NCI-H187 (cell line): Measurements from ENCODE around the gene KIAA0232.

Experiments
- DNase-seq, 2 experiments: peaks; one replicate each; lab custom pipeline; 2025; lab: John Stamatoyannopoulos, UW

Gene KIAA0232, protein sequence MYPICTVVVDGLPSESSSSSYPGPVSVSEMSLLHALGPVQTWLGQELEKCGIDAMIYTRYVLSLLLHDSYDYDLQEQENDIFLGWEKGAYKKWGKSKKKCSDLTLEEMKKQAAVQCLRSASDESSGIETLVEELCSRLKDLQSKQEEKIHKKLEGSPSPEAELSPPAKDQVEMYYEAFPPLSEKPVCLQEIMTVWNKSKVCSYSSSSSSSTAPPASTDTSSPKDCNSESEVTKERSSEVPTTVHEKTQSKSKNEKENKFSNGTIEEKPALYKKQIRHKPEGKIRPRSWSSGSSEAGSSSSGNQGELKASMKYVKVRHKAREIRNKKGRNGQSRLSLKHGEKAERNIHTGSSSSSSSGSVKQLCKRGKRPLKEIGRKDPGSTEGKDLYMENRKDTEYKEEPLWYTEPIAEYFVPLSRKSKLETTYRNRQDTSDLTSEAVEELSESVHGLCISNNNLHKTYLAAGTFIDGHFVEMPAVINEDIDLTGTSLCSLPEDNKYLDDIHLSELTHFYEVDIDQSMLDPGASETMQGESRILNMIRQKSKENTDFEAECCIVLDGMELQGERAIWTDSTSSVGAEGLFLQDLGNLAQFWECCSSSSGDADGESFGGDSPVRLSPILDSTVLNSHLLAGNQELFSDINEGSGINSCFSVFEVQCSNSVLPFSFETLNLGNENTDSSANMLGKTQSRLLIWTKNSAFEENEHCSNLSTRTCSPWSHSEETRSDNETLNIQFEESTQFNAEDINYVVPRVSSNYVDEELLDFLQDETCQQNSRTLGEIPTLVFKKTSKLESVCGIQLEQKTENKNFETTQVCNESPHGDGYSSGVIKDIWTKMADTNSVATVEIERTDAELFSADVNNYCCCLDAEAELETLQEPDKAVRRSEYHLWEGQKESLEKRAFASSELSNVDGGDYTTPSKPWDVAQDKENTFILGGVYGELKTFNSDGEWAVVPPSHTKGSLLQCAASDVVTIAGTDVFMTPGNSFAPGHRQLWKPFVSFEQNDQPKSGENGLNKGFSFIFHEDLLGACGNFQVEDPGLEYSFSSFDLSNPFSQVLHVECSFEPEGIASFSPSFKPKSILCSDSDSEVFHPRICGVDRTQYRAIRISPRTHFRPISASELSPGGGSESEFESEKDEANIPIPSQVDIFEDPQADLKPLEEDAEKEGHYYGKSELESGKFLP (N-terminal part only)

DNA sequence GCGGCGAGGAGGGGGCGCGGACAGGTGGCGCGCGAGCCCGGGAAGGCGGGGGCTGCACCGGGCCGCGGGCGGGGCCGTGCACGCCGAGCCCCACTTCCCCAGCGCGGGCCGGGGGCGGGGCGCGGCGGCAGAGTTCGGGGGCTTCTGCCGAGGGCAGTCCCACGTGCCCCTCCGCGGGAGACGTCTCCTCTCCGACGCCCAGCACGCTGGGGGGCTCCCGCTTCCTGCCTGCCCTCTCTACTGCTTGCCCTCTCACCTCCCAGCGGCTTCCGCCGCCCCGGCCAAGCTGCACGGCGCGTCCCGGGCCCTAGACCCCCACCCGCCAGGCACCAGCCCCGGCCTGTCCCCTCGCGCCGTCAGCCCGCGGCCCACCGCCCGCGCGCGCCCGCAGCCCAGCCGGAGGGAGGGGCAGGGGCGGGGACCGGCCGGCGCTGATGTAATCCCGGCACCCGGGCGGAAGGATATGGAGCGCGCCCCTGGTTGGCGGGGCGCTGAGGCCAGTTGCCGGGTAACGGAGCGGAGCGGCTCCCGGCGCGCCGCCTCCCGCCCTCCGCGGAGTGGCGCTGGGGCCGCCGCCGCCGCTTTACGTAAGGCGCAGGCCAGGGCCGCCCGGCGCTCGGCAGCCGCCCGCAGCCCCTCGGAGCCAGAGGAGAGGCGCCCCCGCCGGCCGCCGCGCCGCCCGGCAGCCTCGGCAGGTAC, at the start of gene KIAA0232:
TSS of gene KIAA0232 (plus strand) at position 581 of the 699 bp plus-strand sequence. CDS start 41,727 bp downstream, outside the sequence.
- DNase-seq, result peak; percentile 76 to 83

DNA sequence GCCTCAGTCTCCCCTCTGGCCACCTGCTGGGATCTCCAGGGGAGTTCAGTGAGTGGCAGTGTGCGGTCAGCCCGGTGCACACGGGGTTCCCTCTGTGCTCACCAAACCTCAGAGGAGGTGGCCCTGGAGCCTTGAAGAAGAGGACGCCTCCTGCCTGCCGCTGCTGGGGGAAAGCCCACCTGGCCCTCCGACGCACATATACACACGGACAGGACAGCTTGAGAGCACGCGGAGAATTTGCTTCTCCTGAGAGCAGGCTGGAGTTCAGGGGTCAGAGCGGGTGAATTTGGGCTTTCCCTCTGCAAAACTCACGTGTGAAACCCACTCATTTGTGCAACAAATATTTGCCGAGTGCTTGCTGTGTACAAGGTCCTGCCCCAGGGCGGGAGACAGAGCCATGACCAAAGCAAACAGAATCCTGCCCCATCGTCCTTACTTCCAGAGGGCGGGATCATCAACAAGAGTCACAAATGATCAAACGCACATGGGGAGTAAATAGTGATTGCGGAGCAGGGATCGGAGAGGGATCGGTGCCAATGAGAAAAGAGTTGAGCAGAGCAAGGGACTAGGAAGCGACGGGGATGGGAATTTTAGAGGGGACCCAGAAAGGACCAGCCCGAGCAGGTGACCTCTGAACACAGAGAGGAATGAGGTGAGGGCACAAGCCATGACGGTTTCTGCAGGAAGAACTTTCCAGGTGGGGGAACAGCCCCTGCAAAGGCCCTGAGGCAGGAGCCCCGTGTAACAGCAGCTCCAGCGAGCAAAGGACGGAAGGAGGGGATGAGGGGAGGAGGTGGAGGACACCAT, 49.0 kb upstream of the KIAA0232 start:
- DNase-seq, result no peak

DNA sequence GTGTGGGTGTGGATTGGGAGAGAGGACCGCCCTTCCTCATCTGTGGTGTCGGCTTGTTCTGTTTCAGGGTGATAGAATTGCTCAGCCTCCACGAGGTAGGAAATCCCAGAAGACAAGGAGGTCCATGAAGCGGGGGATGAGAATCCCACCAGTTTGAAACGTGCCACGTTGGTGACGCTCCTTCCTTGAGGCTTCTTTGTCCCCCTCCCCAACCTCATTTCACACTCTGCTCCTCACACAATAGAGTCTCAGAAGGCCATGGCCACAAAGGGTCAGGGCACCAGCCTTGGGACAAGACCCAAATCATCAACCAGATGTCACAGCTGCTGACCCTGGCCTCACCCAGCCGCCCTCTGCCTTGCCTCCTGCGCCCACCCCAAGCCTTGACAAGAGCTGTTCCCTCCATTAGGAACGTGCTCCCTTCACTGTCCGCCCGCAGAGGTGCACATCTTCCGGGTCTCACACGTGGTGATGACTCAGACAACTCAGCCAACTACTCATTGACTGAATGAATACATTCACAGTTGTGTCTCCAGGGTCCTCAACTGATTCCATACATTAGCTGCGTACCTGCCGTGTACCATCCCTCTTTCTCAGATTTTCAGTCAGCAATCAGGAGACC, 48.3 kb upstream of the KIAA0232 start:
- no peak for DNase-seq

DNA sequence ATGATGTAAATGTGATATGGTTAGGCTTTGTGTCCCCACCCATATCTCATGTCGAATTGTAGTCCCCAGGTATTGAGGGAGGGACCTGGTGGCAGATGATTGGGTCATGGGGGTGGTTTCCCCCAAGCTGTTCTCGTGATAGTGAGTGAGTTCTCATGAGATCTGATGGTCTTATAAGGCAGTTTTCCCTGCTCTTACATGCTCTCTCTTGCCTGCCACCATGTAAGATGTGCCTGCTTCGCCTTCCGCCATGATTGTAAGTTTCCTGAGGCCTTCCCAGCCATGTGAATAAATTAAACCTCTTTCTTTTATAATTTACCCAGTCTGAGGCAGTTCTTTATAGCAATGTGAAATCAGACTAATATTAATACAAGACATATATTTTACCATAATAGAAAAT, 42.6 kb upstream of the KIAA0232 start:
- DNase-seq, result no peak

DNA sequence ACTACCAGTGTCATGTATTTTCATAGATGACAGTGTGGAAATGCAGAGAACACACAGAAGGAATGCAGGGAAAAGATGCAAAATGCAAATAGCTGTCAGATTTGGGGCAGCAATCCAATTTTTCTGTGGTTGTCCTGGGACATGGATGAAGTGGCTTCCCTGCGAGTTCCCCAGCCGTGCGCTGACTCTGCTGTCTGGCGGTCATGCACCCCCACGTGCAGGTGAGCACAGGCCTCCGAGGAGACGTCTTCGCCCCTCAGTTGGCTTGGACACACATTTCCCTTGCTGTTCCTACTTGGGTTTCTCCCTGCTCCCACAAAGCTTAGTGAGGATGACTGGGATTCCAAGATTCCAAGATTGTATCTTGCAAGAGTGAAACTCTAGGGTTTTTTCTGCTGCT, 42.2 kb upstream of the KIAA0232 start:
- no peak for DNase-seq

DNA sequence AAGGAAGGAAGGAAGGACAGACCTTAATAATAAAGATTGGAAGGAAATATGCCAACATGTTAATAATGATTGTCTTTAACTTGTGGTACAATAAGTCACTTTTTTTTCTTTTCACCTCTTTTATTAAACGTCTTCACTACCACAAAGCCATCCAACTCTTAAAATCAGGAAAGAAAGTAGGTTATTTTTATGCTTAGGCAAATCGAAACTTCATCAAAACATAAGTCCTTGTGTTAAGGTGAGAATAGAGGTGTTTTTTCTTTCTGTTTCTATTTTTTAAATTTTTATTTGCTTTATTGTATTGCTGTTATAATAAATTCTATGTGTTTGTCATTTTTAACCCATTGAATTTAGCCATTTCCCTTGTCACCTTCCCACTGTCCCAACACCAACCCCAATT, 40.0 kb upstream of the KIAA0232 start:
- DNase-seq, result no peak

DNA sequence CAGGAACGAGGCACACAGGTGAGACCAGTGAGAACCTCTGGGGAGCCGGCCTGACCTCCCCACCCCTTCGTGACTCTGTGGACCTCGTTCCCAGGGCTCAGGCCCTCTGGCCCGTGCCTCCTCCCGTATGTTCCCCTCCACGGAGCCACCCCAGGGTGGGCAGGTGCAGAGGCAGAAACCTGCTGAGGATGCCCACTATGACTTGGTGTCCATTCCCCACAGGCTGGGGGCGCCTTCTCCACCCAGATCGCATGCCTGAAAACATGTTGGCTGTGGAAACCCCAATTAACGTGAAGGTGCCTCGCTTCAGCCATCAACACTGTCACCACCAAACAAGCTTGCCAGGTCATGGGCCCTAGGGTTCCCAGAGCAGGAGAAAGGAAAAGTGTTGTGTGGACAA, 39.5 kb upstream of the KIAA0232 start:
- no peak for DNase-seq

DNA sequence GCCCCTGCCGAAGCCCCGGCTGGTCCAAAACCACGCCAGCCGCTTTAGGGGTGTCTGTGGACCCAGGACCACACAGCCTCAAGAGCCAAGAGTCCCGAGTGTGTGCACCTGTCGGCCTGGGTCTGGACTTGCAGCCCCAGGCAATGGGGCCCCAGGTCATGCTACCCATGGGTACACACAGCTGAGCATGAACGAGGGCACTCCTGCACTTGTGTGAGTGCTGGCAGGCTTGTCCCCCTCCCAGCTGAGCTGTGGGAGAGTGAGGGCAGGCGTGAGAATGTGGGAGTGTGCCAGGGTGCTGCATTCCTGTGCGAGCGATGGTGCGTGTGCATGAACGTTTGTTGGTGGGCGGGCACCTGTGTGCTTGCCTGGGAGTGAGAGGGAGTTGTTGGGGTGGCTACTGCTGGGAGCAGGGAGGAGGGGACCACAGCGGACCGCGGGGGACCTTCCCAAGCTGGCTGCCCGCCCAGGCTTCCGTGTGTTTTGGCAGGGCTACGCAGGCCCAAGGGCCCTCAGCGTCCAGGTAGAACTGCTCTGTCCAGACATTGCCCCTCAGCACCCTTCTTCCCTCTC, 35.7 kb upstream of the KIAA0232 start:
- DNase-seq, result no peak

DNA sequence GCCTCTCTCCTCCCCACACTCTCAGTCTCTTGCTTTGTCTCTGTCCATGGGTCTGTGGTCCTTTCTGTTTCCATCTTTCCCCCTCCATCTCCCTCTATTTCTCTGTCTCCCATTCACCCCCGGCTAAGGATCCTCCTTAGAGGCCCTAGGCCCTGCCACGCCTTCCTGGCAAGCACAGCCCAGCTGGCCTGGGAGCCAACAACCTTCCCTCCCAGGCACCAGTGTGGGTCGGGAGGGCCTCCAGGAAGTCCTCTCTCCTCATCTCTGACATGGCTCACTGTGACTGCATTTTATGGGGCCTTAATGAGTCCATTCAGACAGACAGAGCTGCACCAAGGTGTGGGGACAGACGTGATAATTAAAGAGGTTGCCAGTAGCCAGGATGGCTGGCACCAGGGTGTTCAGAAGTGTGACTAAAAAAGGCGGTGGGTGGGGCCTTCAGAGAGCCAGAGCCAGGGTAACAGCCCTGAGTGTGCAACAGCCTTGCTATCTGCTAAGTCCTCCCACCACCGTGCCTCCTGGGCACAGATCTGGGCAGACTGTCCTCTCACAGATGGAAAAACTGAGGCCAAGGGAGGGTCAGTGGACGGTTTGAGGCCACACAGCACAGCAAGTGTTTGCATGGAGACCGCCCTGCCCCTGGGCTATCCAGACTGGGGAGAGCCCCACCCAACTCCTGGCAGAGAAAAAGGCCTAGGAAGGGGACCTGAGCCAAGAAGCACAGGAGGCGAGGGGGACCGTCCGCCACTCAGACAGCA, 35.1 kb upstream of the KIAA0232 start:
- DNase-seq, result no peak

DNA sequence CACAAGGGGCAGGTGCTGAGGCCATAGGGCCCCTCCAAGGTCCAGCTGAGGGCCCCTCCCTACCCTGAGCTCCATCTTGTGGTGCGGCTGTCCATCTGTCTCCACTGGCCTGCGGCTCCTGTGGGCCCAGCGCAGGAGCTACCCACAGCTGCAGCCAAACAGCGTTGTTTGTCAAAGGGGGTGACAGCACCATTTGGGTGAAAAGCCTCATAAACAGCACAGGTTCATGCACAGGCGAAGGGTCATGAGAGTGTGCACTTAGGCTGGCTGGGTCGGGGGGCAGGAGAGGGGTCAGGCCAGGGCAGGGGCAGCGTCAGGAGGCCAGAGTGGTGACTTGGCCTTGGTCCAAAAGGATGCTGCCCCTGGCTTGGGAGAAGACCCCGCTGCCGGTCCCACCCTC, 34.2 kb upstream of the KIAA0232 start:
- DNase-seq, result no peak

DNA sequence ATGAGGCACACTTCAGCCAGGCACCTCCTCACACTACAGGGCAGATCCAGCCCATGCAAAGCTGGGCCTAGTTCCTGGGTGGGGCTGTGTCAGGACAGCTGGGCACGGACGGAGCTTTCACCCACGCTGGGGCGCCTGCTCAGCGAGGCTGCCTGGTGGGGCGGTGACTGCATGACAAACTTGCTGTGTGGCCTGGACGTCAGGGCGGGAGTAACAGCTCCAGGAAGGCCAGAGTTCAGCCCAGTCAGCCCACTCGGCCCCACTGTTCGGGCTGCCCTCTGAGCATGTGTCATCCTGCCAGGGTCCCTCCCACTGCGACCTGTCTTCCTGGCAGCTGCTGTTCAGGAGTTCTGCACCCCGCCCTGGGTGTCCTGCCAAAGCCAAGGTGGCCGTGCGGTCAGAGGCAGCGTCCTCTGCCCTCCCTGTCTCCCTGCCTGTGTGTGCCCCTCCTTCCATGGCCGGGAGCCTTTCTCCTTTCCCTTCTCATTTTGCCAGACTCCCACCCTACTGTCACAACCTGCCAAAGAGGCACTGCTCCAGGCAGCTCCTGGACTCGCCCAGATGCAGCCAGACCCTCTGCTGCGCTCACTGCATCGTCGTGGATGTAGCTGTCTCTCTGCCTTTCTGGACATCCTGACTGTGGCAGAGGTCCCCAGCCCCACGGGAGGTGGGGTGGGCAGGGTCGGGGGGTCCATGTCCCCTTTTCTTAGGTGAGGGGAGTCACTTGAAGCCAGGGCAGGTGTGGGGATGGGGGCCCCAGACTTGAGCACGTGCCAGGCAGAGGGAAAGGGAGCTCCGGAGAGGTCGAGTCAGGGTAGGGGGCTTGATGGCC, 33.0 kb upstream of the KIAA0232 start:
- DNase-seq, result no peak

DNA sequence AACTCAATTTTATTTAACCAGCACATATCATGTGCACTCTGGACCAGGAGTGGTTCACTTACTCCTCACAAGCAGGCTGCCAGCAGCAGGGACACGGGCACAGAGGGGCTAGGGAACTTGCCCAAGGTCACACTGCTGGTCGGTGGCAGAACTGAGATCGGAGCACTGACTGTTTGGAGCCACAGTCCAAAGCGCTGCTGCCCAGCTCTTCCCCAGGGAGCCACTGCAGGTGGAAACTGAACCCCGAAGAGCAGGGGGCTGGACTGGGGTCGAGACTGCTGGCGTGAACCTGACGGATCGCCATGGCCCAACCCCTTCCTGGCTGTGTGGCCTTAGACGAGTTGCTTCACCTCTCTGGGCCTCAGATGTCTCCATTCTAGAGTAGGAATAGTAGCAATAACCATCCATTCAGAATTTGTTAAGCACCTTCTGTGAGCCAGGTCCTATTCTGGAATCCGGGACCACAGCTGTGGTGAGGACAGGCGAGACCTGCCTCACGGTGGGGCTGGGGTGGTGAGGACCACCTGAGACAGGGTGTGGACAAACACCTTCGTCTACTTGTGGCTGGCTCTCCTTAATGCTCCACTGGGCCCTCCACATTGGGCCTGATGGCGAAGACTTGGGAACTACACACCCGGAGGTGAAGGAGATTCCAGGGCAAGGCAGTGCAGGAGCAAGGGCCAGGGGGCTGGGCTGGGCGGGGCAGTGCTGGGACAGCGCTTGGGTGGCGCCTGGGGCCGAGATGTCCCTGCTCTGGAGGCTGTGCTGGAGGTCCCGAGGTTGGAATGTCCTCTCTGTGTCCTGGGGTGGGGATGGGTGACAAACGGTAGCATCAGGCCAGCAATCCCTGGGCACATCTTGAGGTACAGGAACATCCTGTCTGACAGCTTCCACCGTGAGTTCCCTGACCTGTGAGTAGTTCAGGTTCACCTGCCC, 32.0 kb upstream of the KIAA0232 start:
- no peak for DNase-seq

DNA sequence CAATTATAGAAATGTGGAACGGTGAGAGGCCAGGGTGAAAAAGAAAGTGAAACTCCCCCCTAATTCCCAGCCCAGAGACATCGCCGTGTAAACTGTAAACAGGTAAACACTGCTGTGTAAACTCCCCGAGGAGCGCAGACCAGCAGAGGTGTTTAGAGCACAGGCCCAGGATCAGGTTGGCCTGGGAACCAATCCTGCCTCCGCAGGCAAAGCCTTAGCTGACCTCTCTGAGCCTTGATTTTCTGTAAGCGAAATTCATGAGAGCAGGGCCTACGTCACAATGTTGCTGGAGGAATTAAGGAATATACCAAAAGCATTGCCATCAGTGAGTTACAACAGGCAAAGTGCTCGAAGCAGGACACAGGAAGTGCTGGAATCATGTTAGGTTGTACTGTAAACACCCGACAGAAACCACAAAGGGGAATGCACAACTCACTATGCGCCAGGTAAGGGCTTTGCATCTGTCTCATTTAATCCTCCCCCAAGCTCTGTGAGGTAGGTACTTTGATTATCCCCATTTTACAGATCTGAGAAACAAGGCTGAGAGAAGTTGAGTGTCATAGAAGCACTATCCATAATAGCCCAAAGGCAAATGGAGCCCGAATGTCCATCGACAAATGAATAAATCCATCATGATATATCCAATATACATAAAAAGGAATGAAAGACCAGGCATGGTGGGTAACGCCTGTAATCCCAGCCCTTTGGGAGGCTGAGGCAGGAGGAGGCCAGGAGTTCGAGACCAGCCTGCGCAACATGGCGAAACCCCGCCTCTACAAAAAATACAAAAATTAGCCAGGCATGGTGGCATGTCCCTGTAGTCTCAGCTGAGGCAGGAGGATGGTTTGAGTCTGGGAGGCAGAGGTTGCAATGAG, 30.7 kb upstream of the KIAA0232 start:
- no peak for DNase-seq

DNA sequence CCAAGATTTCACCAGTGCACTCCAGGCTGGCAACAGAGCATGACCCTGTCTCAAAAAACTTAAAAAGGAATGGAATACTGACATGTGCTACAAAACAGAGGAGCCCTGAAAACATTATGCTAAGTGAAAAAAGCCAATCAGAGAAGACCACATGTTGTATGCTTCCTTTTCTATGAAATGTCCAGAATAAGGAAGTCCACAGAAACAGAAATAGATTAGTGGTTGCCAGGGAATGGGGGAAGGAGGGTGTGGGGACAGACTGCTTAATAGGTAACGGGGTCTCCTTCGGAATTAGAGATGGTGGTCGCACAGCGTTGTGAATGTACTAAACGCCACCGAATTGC, 30.1 kb upstream of the KIAA0232 start:
- DNase-seq, result no peak

DNA sequence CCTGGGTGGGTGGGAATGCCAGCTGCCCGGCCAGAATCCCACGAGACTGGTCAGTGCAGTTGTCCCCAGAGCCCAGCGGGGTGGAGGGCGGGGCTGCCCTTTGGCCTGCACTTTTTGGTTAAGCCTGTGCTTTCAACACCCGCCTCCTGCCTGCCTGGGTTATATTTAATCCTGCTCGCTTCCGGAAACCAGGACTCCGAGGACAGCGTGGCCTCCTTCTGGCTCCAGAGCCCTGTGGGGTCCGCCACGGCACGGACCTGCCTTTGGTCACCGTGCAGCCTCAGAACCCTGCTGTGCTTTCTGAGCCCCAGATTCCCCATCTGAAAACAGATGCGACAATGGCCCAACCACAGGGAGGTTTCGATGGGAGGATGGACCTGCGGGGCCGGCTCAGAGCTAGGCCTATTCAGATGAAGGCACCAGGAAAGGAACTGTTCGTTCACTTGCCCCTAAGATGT, 29.4 kb upstream of the KIAA0232 start:
- no peak for DNase-seq

DNA sequence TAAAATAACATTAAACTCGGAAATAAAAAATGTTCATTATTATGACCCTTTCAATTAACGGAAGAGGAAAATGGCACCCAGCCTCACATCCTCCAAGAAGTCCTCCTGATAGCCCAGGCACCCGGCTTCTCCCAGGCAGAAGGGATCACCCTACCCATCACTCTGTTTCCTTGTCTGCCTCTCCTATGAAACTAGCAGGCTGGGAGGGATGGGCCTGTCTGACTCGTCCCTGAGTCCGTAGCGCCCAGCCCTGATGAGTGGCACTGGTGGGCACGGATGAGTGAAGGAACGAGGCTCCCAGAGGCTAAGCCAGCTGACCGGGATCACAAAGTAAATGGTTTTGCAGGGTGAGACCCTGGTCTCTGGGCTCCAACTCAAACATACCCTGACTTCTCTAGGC, 28.6 kb upstream of the KIAA0232 start:
- no peak for DNase-seq
